Dermis microvascular lymphatic vessel endothelial cell (primary cell): Measurements from ENCODE around the gene ATF3. TPM values are rescaled to one million over a fixed set of nuclear protein-coding genes. Genes with fewer than 3 reads are reported as not detected.
"Not testable (repeated sequence)": the region's sequence is repeated elsewhere in the genome, so short reads cannot be mapped to it uniquely, and the experiment has no call there.

Experiments
- DNase-seq, 2 donors: peaks; one replicate each; pipeline versions ENCODE4 v3.0.0 to v3.0.0-alpha.2; 2010; ENCODE audit warnings: low read depth in 2 of 2
- total RNA-seq: library from RNA; depleted of rRNA; stranded (reverse); fragments of >200 nt; gene quantifications from 2 replicates; pipeline ENCODE4 v1.2.1, GENCODE V29; 2014

Gene ATF3
- total RNA-seq, 1 donor from 2014 or later: 1.0 TPM

GRCh38 chr1:212625781-212626450 is 17.4 kb downstream of the ATF3 start:
- no peak for DNase-seq

GRCh38 chr1:212628046-212628445 is 19.5 kb downstream of the ATF3 start:
- no peak for DNase-seq

- no peak for DNase-seq
These were observed 20.4 kb downstream of the ATF3 start for GRCh38 chr1:212628813-212629415.

- DNase-seq: no peak
These were observed 21.0 kb downstream of the ATF3 start for GRCh38 chr1:212629450-212630157.

GRCh38 chr1:212630158-212630900 is 21.8 kb downstream of the ATF3 start:
- DNase-seq: peak in 1 of 2 donors; percentile 45

- DNase-seq: no peak
These were observed 24.6 kb downstream of the ATF3 start for GRCh38 chr1:212633161-212633560.

- DNase-seq: no peak
These were observed 25.7 kb downstream of the ATF3 start for GRCh38 chr1:212634252-212634651.

- peak in 1 of 2 donors; percentile 42 for DNase-seq
These were observed 26.6 kb downstream of the ATF3 start for GRCh38 chr1:212635141-212635631.

GRCh38 chr1:212637902-212638301 is 29.3 kb downstream of the ATF3 start:
- no peak for DNase-seq

GRCh38 chr1:212638492-212639151 is 30.1 kb downstream of the ATF3 start:
- no peak for DNase-seq

GRCh38 chr1:212639524-212639923 is 31.0 kb downstream of the ATF3 start:
- not testable (repeated sequence) for DNase-seq

- DNase-seq: no peak
These were observed 31.8 kb downstream of the ATF3 start for GRCh38 chr1:212640223-212640878.

GRCh38 chr1:212641956-212642355 is 33.4 kb downstream of the ATF3 start:
- no peak for DNase-seq

- DNase-seq: no peak
These were observed 35.3 kb downstream of the ATF3 start for GRCh38 chr1:212643877-212644276.

GRCh38 chr1:212644866-212645545 is 36.4 kb downstream of the ATF3 start:
- DNase-seq: no peak

- DNase-seq: no peak
These were observed 37.3 kb downstream of the ATF3 start for GRCh38 chr1:212645546-212646543.

GRCh38 chr1:212646588-212646987 is 38.0 kb downstream of the ATF3 start:
- DNase-seq: no peak

- no peak for DNase-seq
These were observed 38.4 kb downstream of the ATF3 start for GRCh38 chr1:212647004-212647403.

GRCh38 chr1:212648431-212648830 is 39.9 kb downstream of the ATF3 start:
- DNase-seq: no peak
